ENCODE data around the gene SYT1. TPM values are rescaled to one million over a fixed set of nuclear protein-coding genes. Genes with fewer than 3 reads are reported as not detected.
"Not testable (repeated sequence)": the region's sequence is repeated elsewhere in the genome, so short reads cannot be mapped to it uniquely, and the experiment has no call there.

SYT1 gene
- total and polyA plus RNA-seq, 2 donors (not counting 1 experiment from before 2014, with no cell fraction given): 0.60 to 1.3 TPM

DNA sequence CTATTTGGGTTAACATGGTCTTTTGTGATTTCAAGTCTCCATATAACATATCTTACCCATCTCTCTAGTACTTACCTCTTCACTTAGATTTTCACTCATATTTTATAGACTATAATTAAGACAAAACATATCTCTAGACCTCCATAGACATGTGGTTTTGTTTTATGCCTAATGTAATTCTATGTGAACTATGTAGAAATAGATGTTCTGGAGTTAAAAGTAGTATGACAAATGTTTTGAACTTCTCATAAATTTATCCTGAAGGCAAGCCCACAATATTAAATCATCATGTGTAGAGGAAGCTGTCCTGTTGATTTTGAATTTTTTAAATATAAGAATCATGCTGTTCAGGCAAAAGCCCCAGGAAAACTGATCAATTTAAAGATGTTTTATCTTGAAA is 169.2 kb downstream of the SYT1 start:
- Histone ChIP-seq H3K9ac (ENCODE audit: low read length) (no peak overlapping the region), H4K20me1 (ENCODE audit: control insufficient read depth, insufficient read depth, low read length, poor library complexity, severe bottlenecking) (no peaks in the 10 kb centered on the region), H3K4me1 (ENCODE audit: control insufficient read depth in 2 of 2, insufficient read depth in 2 of 2, low read length in 2 of 2) (no peaks in the 10 kb centered on the region), H3K4me2 (replicated peaks; ENCODE audit: low read depth, low read length, poor library complexity, severe bottlenecking) (no peak overlapping the region), H3K79me2 (ENCODE audit: control insufficient read depth, insufficient read depth, low read length) (no peaks in the 10 kb centered on the region), H3K27me3 (replicated peaks in 1 of 4; ENCODE audit: control extremely low read depth in 1 of 4, control insufficient read depth in 3 of 4, insufficient read depth in 4 of 4, low read length in 3 of 4) (no peaks in the 10 kb centered on the region), H3K36me3 (replicated peaks in 1 of 2; ENCODE audit: control extremely low read depth in 1 of 2, control insufficient read depth in 1 of 2, extremely low read depth in 1 of 2, insufficient read depth in 2 of 2, low read length in 1 of 2) (no peaks in the 10 kb centered on the region), H3K9me3 (ENCODE audit: control extremely low read depth in 1 of 3, control insufficient read depth in 2 of 3, insufficient read depth in 1 of 3, low read length in 2 of 3) (no peaks in the 10 kb centered on the region), H3K4me3 (ENCODE audit: control extremely low read depth in 1 of 5, extremely low read depth in 1 of 5, insufficient read depth in 1 of 5, low read depth in 2 of 5, low read length in 4 of 5) (no peak overlapping the region), H2AFZ (ENCODE audit: insufficient read depth, low read depth, low read length, poor library complexity, severe bottlenecking) (no peak overlapping the region), H3K27ac (ENCODE audit: low read length in 2 of 2) (no peak overlapping the region)
- Mint-ChIP-seq H3K4me3 (no peak overlapping the region), H3K27me3 (no peaks in the 10 kb centered on the region), H3K9me3 (ENCODE audit: insufficient read depth) (peaks cover 3% of the 10 kb centered on the region), H3K27ac (no peak overlapping the region), H3K4me1 (no peaks in the 10 kb centered on the region)
- no peak for DNase-seq
- intact Hi-C loops (cut with micrococcal nuclease): no loop called here
- ChIA-PET CTCF (no interaction called here), POLR2A (no interaction called here)
- no peak for TF ChIP-seq CTCF (IDR thresholded peaks at IDR 0.05)
- no peak for TF ChIP-seq EZH2 (IDR thresholded peaks at IDR 0.05; ENCODE audit: borderline replicate concordance, insufficient read depth, low read depth, low read length, poor library complexity, severe bottlenecking)
- ATAC-seq (ENCODE audit: low read depth): no peak

GRCh38 chr12:79044748-79045147 is 180.2 kb downstream of the SYT1 start:
- H3K79me2 ChIP-seq (ENCODE audit: control insufficient read depth, insufficient read depth, low read length); H3K9ac ChIP-seq (ENCODE audit: low read length); H4K20me1 ChIP-seq (ENCODE audit: control insufficient read depth, insufficient read depth, low read length, poor library complexity, severe bottlenecking); H3K27ac ChIP-seq (ENCODE audit: low read length in 2 of 2); intact Hi-C loops (cut with micrococcal nuclease); H3K27me3 Mint-ChIP-seq; CTCF ChIA-PET; H3K4me3 ChIP-seq (ENCODE audit: control extremely low read depth in 1 of 5, extremely low read depth in 1 of 5, insufficient read depth in 1 of 5, low read depth in 2 of 5, low read length in 4 of 5); H3K9me3 Mint-ChIP-seq (ENCODE audit: insufficient read depth); H3K4me3 Mint-ChIP-seq; H3K4me1 ChIP-seq (ENCODE audit: control insufficient read depth in 2 of 2, insufficient read depth in 2 of 2, low read length in 2 of 2); H3K9me3 ChIP-seq (ENCODE audit: control extremely low read depth in 1 of 3, control insufficient read depth in 2 of 3, insufficient read depth in 1 of 3, low read length in 2 of 3); H2AFZ ChIP-seq (ENCODE audit: insufficient read depth, low read depth, low read length, poor library complexity, severe bottlenecking); H3K4me1 Mint-ChIP-seq; H3K4me2 ChIP-seq (replicated peaks; ENCODE audit: low read depth, low read length, poor library complexity, severe bottlenecking); H3K36me3 ChIP-seq (replicated peaks in 1 of 2; ENCODE audit: control extremely low read depth in 1 of 2, control insufficient read depth in 1 of 2, extremely low read depth in 1 of 2, insufficient read depth in 2 of 2, low read length in 1 of 2); ATAC-seq (ENCODE audit: low read depth); DNase-seq; POLR2A ChIA-PET; H3K27me3 ChIP-seq (replicated peaks in 1 of 4; ENCODE audit: control extremely low read depth in 1 of 4, control insufficient read depth in 3 of 4, insufficient read depth in 4 of 4, low read length in 3 of 4); H3K27ac Mint-ChIP-seq: not testable (repeated sequence)
- no CpG with 5 or more reads among the region's 6 CpGs for WGBS (ENCODE audit: insufficient coverage)

- CTCF ChIA-PET; H3K4me2 ChIP-seq (replicated peaks; ENCODE audit: low read depth, low read length, poor library complexity, severe bottlenecking): not testable (repeated sequence)
Measured at GRCh38 chr12:79045149-79045703, 180.7 kb downstream of the SYT1 start.

More at GRCh38 chr12:79045149-79045703, 180.7 kb downstream of the SYT1 start:
- H2AFZ ChIP-seq (ENCODE audit: insufficient read depth, low read depth, low read length, poor library complexity, severe bottlenecking); H3K4me3 Mint-ChIP-seq; intact Hi-C loops (cut with micrococcal nuclease); H3K4me1 ChIP-seq (ENCODE audit: control insufficient read depth in 2 of 2, insufficient read depth in 2 of 2, low read length in 2 of 2); ATAC-seq (ENCODE audit: low read depth); H3K9ac ChIP-seq (ENCODE audit: low read length); H3K9me3 ChIP-seq (ENCODE audit: control extremely low read depth in 1 of 3, control insufficient read depth in 2 of 3, insufficient read depth in 1 of 3, low read length in 2 of 3); H3K27me3 Mint-ChIP-seq; H4K20me1 ChIP-seq (ENCODE audit: control insufficient read depth, insufficient read depth, low read length, poor library complexity, severe bottlenecking); H3K27ac ChIP-seq (ENCODE audit: low read length in 2 of 2); DNase-seq; H3K4me1 Mint-ChIP-seq; H3K27ac Mint-ChIP-seq; H3K36me3 ChIP-seq (replicated peaks in 1 of 2; ENCODE audit: control extremely low read depth in 1 of 2, control insufficient read depth in 1 of 2, extremely low read depth in 1 of 2, insufficient read depth in 2 of 2, low read length in 1 of 2); H3K79me2 ChIP-seq (ENCODE audit: control insufficient read depth, insufficient read depth, low read length); POLR2A ChIA-PET; H3K4me3 ChIP-seq (ENCODE audit: control extremely low read depth in 1 of 5, extremely low read depth in 1 of 5, insufficient read depth in 1 of 5, low read depth in 2 of 5, low read length in 4 of 5); H3K27me3 ChIP-seq (replicated peaks in 1 of 4; ENCODE audit: control extremely low read depth in 1 of 4, control insufficient read depth in 3 of 4, insufficient read depth in 4 of 4, low read length in 3 of 4); H3K9me3 Mint-ChIP-seq (ENCODE audit: insufficient read depth): not testable (repeated sequence)
- WGBS (ENCODE audit: insufficient coverage): 97% methylated on average over 32 of the region's 32 CpGs

Data from B cell (primary cell).